ENCODE measurements around the gene TMEM240. TPM values are rescaled to one million over a fixed set of nuclear protein-coding genes. Genes with fewer than 3 reads are reported as not detected.

TMEM240 gene
- total and polyA plus RNA-seq, 10 of the 15 experiments (the other 5 are each of a cell fraction or from before 2014, with no cell fraction given), result 0.17 to 0.49 TPM; not detected in 8

GRCh38 chr1:1556505-1556904 lies 16.1 kb upstream of the TMEM240 start:
- SMC1A ChIA-PET (ENCODE audit: uncharacterized antibody, unreplicated experiment), result interaction anchor here (1.4 kb wide), 1 partner anchor 9 kb away, joined by 4 read pairs; no protein-coding TSS in a partner anchor
- TF ChIP-seq POLR2A (IDR thresholded peaks at IDR 0.05; ENCODE audit: low read depth, low read length), result 0 out of 2 replicates have a peak, but pooled peaks have one; percentile 25
- TF ChIP-seq, protein P1, sequence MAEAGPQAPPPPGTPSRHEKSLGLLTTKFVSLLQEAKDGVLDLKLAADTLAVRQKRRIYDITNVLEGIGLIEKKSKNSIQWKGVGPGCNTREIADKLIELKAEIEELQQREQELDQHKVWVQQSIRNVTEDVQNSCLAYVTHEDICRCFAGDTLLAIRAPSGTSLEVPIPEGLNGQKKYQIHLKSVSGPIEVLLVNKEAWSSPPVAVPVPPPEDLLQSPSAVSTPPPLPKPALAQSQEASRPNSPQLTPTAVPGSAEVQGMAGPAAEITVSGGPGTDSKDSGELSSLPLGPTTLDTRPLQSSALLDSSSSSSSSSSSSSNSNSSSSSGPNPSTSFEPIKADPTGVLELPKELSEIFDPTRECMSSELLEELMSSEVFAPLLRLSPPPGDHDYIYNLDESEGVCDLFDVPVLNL (IDR thresholded peaks at IDR 0.05; ENCODE audit: low read depth, low read length), result no peak
- TF ChIP-seq, protein P2, sequence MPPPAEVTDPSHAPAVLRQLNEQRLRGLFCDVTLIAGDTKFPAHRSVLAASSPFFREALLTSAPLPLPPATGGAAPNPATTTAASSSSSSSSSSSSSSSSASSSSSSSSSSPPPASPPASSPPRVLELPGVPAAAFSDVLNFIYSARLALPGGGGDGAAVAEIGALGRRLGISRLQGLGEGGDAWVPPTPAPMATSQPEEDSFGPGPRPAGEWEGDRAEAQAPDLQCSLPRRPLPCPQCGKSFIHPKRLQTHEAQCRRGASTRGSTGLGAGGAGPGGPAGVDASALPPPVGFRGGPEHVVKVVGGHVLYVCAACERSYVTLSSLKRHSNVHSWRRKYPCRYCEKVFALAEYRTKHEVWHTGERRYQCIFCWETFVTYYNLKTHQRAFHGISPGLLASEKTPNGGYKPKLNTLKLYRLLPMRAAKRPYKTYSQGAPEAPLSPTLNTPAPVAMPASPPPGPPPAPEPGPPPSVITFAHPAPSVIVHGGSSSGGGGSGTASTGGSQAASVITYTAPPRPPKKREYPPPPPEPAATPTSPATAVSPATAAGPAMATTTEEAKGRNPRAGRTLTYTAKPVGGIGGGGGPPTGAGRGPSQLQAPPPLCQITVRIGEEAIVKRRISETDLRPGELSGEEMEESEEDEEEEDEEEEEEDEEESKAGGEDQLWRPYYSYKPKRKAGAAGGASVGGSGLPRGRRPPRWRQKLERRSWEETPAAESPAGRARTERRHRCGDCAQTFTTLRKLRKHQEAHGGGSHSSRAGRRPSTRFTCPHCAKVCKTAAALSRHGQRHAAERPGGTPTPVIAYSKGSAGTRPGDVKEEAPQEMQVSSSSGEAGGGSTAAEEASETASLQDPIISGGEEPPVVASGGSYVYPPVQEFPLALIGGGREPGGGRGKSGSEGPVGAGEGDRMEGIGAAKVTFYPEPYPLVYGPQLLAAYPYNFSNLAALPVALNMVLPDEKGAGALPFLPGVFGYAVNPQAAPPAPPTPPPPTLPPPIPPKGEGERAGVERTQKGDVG (CRISPR knock-in tag; IDR thresholded peaks at IDR 0.05), result no peak
- TF ChIP-seq, protein P3, sequence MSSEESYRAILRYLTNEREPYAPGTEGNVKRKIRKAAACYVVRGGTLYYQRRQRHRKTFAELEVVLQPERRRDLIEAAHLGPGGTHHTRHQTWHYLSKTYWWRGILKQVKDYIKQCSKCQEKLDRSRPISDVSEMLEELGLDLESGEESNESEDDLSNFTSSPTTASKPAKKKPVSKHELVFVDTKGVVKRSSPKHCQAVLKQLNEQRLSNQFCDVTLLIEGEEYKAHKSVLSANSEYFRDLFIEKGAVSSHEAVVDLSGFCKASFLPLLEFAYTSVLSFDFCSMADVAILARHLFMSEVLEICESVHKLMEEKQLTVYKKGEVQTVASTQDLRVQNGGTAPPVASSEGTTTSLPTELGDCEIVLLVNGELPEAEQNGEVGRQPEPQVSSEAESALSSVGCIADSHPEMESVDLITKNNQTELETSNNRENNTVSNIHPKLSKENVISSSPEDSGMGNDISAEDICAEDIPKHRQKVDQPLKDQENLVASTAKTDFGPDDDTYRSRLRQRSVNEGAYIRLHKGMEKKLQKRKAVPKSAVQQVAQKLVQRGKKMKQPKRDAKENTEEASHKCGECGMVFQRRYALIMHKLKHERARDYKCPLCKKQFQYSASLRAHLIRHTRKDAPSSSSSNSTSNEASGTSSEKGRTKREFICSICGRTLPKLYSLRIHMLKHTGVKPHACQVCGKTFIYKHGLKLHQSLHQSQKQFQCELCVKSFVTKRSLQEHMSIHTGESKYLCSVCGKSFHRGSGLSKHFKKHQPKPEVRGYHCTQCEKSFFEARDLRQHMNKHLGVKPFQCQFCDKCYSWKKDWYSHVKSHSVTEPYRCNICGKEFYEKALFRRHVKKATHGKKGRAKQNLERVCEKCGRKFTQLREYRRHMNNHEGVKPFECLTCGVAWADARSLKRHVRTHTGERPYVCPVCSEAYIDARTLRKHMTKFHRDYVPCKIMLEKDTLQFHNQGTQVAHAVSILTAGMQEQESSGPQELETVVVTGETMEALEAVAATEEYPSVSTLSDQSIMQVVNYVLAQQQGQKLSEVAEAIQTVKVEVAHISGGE (CRISPR knock-in tag; IDR thresholded peaks at IDR 0.05), result no peak
- H3K4me1 ChIP-seq (ENCODE audit: control insufficient read depth, insufficient read depth, low read length), result no peaks in the 10 kb centered on the region
- in situ Hi-C loops (cut with MboI), result no loop called here
- H3K79me2 ChIP-seq (ENCODE audit: control insufficient read depth, insufficient read depth, low read length), result no peaks in the 10 kb centered on the region
- CTCF ChIA-PET, result no interaction called here
- POLR2A ChIA-PET, result no interaction called here
- RAD21 ChIA-PET (ENCODE audit: unreplicated experiment), result no interaction called here
- H3K36me3 ChIP-seq (ENCODE audit: control insufficient read depth in 2 of 2, insufficient read depth in 2 of 2, low read length in 1 of 2), result peaks cover 3 to 4% of the 10 kb centered on the region in 2 experiments; a peak in 3 of 4 replicates
- intact Hi-C loops (cut with micrococcal nuclease; ENCODE audit: unreplicated experiment), result no loop called here
- BruUV-seq (replicated peaks), result no TSS peak
- H4K20me1 ChIP-seq (ENCODE audit: control insufficient read depth, insufficient read depth), result no peaks in the 10 kb centered on the region
- FAIRE-seq (no peak), DNase-seq (ENCODE audit: low read depth, low spot score) (no peak), ATAC-seq (no peak)
- no peak overlapping the region for H3K4me3 ChIP-seq
- WGBS (ENCODE audit: insufficient coverage, insufficient replicate concordance, low lambda C conversion rate, missing lambda C conversion rate), result 91% methylated on average over 6 of the region's 6 CpGs
- no peak overlapping the region for H3K9ac ChIP-seq (ENCODE audit: control insufficient read depth, insufficient read depth, low read length)
- H3K27me3 ChIP-seq (replicated peaks in 1 of 2; ENCODE audit: control insufficient read depth in 2 of 2, insufficient read depth in 2 of 2, low read length in 1 of 2), result no peaks in the 10 kb centered on the region
- H3K27ac ChIP-seq (ENCODE audit: control insufficient read depth, insufficient read depth), result no peak overlapping the region
- no peak overlapping the region for H3K4me2 ChIP-seq (ENCODE audit: control insufficient read depth, insufficient read depth)
- no peak overlapping the region for H2AFZ ChIP-seq (ENCODE audit: control insufficient read depth, low read depth, low read length)
- no peaks in the 10 kb centered on the region for H3K9me3 ChIP-seq (replicated peaks; ENCODE audit: control insufficient read depth, insufficient read depth, low read length)

All from GM12878 (cell line).